H1 (cell line): ENCODE results near the gene CDKN2AIP. TPM values are rescaled to one million over a fixed set of nuclear protein-coding genes. Genes with fewer than 3 reads are reported as not detected.

Source experiments
- CTCF ChIA-PET: fragments of 300-600 bp; sonication (Branson Sonifier 250); formaldehyde crosslinking; loops from one replicate; lab custom pipeline; 2021; ENCODE audit not compliant: partially characterized antibody; lab: Charles Lee
- POLR2A ChIA-PET: fragments of 300-600 bp; sonication (Branson Sonifier 250); formaldehyde crosslinking; loops from one replicate; lab custom pipeline; 2021; ENCODE audit warnings: inconsistent platforms; ENCODE audit not compliant: partially characterized antibody; lab: Charles Lee
- DNase-seq, 2 experiments: peaks; one replicate each; pipeline versions ENCODE4 v3.0.0 to v3.0.0-alpha.2; 2010 to 2022; ENCODE audit warnings: low spot score in 2 of 2, low read depth in 1 of 2, mixed read lengths in 1 of 2
- FAIRE-seq: peaks from 2 replicates; lab custom pipeline; 2011; peaks lifted over from hg19 to GRCh38; lab: Jason Lieb, UNC
- H2AFZ ChIP-seq: 2 replicates; pipeline ENCODE4 v1.8.1; 2012; ENCODE audit warnings: low read length, inconsistent platforms
- H2AK5ac ChIP-seq: 2 replicates; pipeline ENCODE4 v1.6.1; 2013; ENCODE audit warnings: low read depth, low read length
- H2BK120ac ChIP-seq: replicated peaks from 2 replicates; pipeline ENCODE3; 2013; ENCODE audit warnings: low read depth, low read length, inconsistent platforms
- H2BK12ac ChIP-seq: 2 replicates; pipeline ENCODE4 v1.6.1; 2013; ENCODE audit warnings: low read depth, low read length
- H2BK15ac ChIP-seq: 2 replicates; pipeline ENCODE4 v1.6.1; 2013; ENCODE audit warnings: low read length
- H2BK20ac ChIP-seq: 2 replicates; pipeline ENCODE4 v1.6.1; 2013; ENCODE audit warnings: low read length
- H2BK5ac ChIP-seq: 2 replicates; pipeline ENCODE4 v1.6.1; 2013; ENCODE audit warnings: low read depth, low read length
- H3K14ac ChIP-seq: 2 replicates; pipeline ENCODE4 v1.6.1; 2013; ENCODE audit warnings: inconsistent platforms; ENCODE audit not compliant: insufficient read length
- H3K18ac ChIP-seq: 2 replicates; pipeline ENCODE4 v1.6.1; 2013; ENCODE audit warnings: low read length; ENCODE audit errors: extremely low read depth
- H3K23ac ChIP-seq: 2 replicates; pipeline ENCODE4 v1.6.1; 2013; ENCODE audit warnings: inconsistent platforms; ENCODE audit not compliant: insufficient read length
- H3K23me2 ChIP-seq: 2 replicates; pipeline ENCODE4 v1.6.1; 2013; ENCODE audit warnings: low read depth, low read length
- H3K27ac ChIP-seq: 2 replicates; pipeline ENCODE4 v1.6.1; 2011; ENCODE audit warnings: low read depth, low read length, inconsistent platforms
- H3K27me3 ChIP-seq, 4 experiments: replicated peaks in 1 of 4; 1 replicate in 1 of 4; 2 replicates in 3 of 4; pipeline versions ENCODE4 v1.6.1 to v1.8.1; 2011 to 2013; ENCODE audit warnings: low read length in 3 of 4, mild to moderate bottlenecking in 3 of 4, inconsistent platforms in 2 of 4, mixed read lengths in 2 of 4, moderate library complexity in 1 of 4; ENCODE audit not compliant: control insufficient read depth in 3 of 4, insufficient read depth in 3 of 4; ENCODE audit errors: extremely low read depth in 1 of 4
- H3K36me3 ChIP-seq, 4 experiments: 2 replicates each; pipeline versions ENCODE4 v1.6.1 to v1.8.1; 2011 to 2013; ENCODE audit warnings: mild to moderate bottlenecking in 4 of 4, low read length in 3 of 4, moderate library complexity in 2 of 4, control low read depth in 1 of 4, inconsistent platforms in 1 of 4; ENCODE audit not compliant: insufficient read depth in 4 of 4, control insufficient read depth in 2 of 4
- H3K4ac ChIP-seq: replicated peaks from 2 replicates; pipeline ENCODE3; 2013; ENCODE audit warnings: low read length, low read depth, mixed read lengths, inconsistent platforms; ENCODE audit not compliant: insufficient read length
- H3K4me1 ChIP-seq, 4 experiments: replicated peaks in 1 of 4; 1 replicate in 1 of 4; 2 replicates in 3 of 4; pipeline versions ENCODE4 v1.6.1 to v1.8.1; 2011 to 2013; ENCODE audit warnings: low read length in 3 of 4, inconsistent platforms in 2 of 4, mixed read lengths in 1 of 4; ENCODE audit not compliant: insufficient read depth in 4 of 4, control insufficient read depth in 3 of 4
- H3K4me2 ChIP-seq, 2 experiments: 2 replicates each; pipeline versions ENCODE4 v1.6.1 to v1.8.1; 2011 to 2013; ENCODE audit warnings: low read depth in 2 of 2, low read length in 2 of 2, control low read depth in 1 of 2, inconsistent platforms in 1 of 2, mild to moderate bottlenecking in 1 of 2; ENCODE audit not compliant: insufficient read depth in 1 of 2
- H3K4me3 ChIP-seq, 4 experiments: fragments of 200-600, 300-600 bp in 1 of 4; sonication (generic), shearing (Covaris generic), sonication (Bioruptor Twin) in 1 of 4; 2 replicates each; pipeline versions ENCODE4 v1.5.1 to v1.8.1; 2011 to 2016; ENCODE audit warnings: low read length in 4 of 4, low read depth in 3 of 4, control low read depth in 2 of 4, inconsistent platforms in 2 of 4, mild to moderate bottlenecking in 2 of 4, mixed read lengths in 1 of 4, moderate library complexity in 1 of 4; ENCODE audit not compliant: insufficient read depth in 2 of 4; ENCODE audit errors: extremely low read depth in 1 of 4
- H3K56ac ChIP-seq: replicated peaks from 2 replicates; pipeline ENCODE3; 2013; ENCODE audit warnings: low read depth, mild to moderate bottlenecking, mixed read lengths, low read length, inconsistent platforms; ENCODE audit not compliant: insufficient read length
- H3K79me1 ChIP-seq: 2 replicates; pipeline ENCODE4 v1.6.1; 2013; ENCODE audit warnings: low read depth, low read length, control low read depth
- H3K79me2 ChIP-seq, 2 experiments: 2 replicates each; pipeline versions ENCODE4 v1.6.1 to v1.8.1; 2012 to 2013; ENCODE audit warnings: low read length in 2 of 2, mild to moderate bottlenecking in 2 of 2, inconsistent platforms in 1 of 2; ENCODE audit not compliant: insufficient read depth in 2 of 2, control insufficient read depth in 1 of 2
- H3K9ac ChIP-seq, 4 experiments: replicated peaks in 1 of 4; 1 replicate in 1 of 4; 2 replicates in 3 of 4; pipeline versions ENCODE4 v1.6.1 to v1.8.1; 2011 to 2013; ENCODE audit warnings: low read depth in 3 of 4, low read length in 3 of 4, control low read depth in 2 of 4, mild to moderate bottlenecking in 2 of 4, moderate library complexity in 2 of 4, inconsistent platforms in 1 of 4; ENCODE audit errors: extremely low read depth in 1 of 4
- H3K9me3 ChIP-seq, 2 experiments: 2 replicates each; pipeline versions ENCODE4 v1.6.1 to v1.8.1; 2012 to 2013; ENCODE audit warnings: mild to moderate bottlenecking in 2 of 2, moderate library complexity in 2 of 2, control low read depth in 1 of 2, inconsistent platforms in 1 of 2, low read depth in 1 of 2, low read length in 1 of 2, mixed read lengths in 1 of 2; ENCODE audit not compliant: insufficient read depth in 2 of 2
- H4K20me1 ChIP-seq, 2 experiments: replicated peaks in 1 of 2; 2 replicates each; pipeline versions ENCODE3 to v1.8.1; 2011 to 2013; ENCODE audit warnings: inconsistent platforms in 2 of 2, low read length in 2 of 2, mild to moderate bottlenecking in 1 of 2; ENCODE audit not compliant: insufficient read depth in 2 of 2, control insufficient read depth in 1 of 2
- H4K5ac ChIP-seq: 2 replicates; pipeline ENCODE4 v1.6.1; 2013; ENCODE audit warnings: low read length, low read depth, mixed read lengths, inconsistent platforms; ENCODE audit not compliant: insufficient read length
- H4K8ac ChIP-seq: 2 replicates; pipeline ENCODE4 v1.8.0; 2013; ENCODE audit warnings: mild to moderate bottlenecking, moderate library complexity, low read length, inconsistent platforms; ENCODE audit not compliant: insufficient read depth; ENCODE audit errors: extremely low read depth
- H4K91ac ChIP-seq: replicated peaks from 2 replicates; pipeline ENCODE3; 2013; ENCODE audit warnings: low read length, mixed read lengths, inconsistent platforms; ENCODE audit not compliant: insufficient read length
- CREB1 ChIP-seq: IDR thresholded peaks from 2 replicates; pipeline ENCODE4 v1.6.1; 2012; ENCODE audit warnings: inconsistent platforms
- EP300 ChIP-seq, 2 experiments: IDR thresholded peaks; 1 replicate in 1 of 2; 2 replicates in 1 of 2; pipeline ENCODE4 v1.6.1; 2011 to 2012; ENCODE audit warnings: low read depth in 2 of 2, low read length in 2 of 2, mild to moderate bottlenecking in 2 of 2, borderline replicate concordance in 1 of 2, inconsistent platforms in 1 of 2, moderate library complexity in 1 of 2
- GABPA ChIP-seq: IDR thresholded peaks from 2 replicates; pipeline ENCODE4 v1.6.1; 2011; ENCODE audit warnings: mild to moderate bottlenecking, low read length, moderate library complexity, borderline replicate concordance; ENCODE audit not compliant: insufficient read depth
- HDAC6 ChIP-seq: IDR thresholded peaks from one replicate; pipeline ENCODE4 v1.7.1; 2012; ENCODE audit warnings: low read depth, mild to moderate bottlenecking, inconsistent platforms, low read length, moderate library complexity
- KDM4A ChIP-seq: IDR thresholded peaks from one replicate; pipeline ENCODE4 v1.7.1; 2012; ENCODE audit warnings: low read depth, mild to moderate bottlenecking, moderate library complexity, low read length, inconsistent platforms; ENCODE audit not compliant: severe bottlenecking
- PHF8 ChIP-seq: fragments of 200-600 bp; sonication (generic); conservative IDR thresholded peaks from 2 replicates; pipeline ENCODE4 v1.7.1; 2012; ENCODE audit warnings: low read depth, mild to moderate bottlenecking, inconsistent platforms, low read length, moderate library complexity
- SP2 ChIP-seq: IDR thresholded peaks from 2 replicates; pipeline ENCODE4 v1.6.1; 2012; ENCODE audit warnings: mild to moderate bottlenecking, low read length, inconsistent platforms
- TAF1 ChIP-seq: IDR thresholded peaks from 2 replicates; pipeline ENCODE4 v1.6.1; 2011; ENCODE audit warnings: mild to moderate bottlenecking, low read depth, low read length
- TCF12 ChIP-seq: IDR thresholded peaks from 2 replicates; pipeline ENCODE4 v1.6.1; 2011; ENCODE audit warnings: low read depth, mild to moderate bottlenecking, low read length
- WGBS, 2 experiments: shearing (Covaris generic) in 1 of 2; methylation state at CpG; one replicate each; pipeline versions ENCODE4 v1.1.6 to v1.1.7; 2013 to 2015; ENCODE audit warnings: low lambda C conversion rate in 2 of 2, mixed read lengths in 2 of 2, inconsistent platforms in 1 of 2, low coverage in 1 of 2, missing lambda C conversion rate in 1 of 2; ENCODE audit not compliant: insufficient replicate concordance in 2 of 2, insufficient coverage in 1 of 2, insufficient read length in 1 of 2; ENCODE audit errors: extremely low coverage in 1 of 2, missing lambda C conversion rate in 1 of 2; 5-methylcytosine and 5-hydroxymethylcytosine counted together
- polyA plus RNA-seq, 7 experiments: library from polyadenylated mRNA; depleted of rRNA in 3 of 7; stranded (reverse) in 5 of 7; unstranded in 2 of 7; fragments of >200 nt in 5 of 7; fragments of 200-250 nt in 2 of 7; gene quantifications; 1 replicate in 5 of 7; 2 replicates in 1 of 7; 4 replicates in 1 of 7; pipeline versions ENCODE4 v1.2.1 to v1.2.3, GENCODE V29; 2011 to 2013; ENCODE audit warnings: missing spikeins in 2 of 7, mixed read lengths in 2 of 7
- total RNA-seq: library from RNA; stranded (reverse); fragmentation: NEBNext Ultra II Directional; extraction: Animal tissue kit (Norgen Biotek cat#: 25700); gene quantifications from 2 replicates; pipeline ENCODE4 v1.2.1, GENCODE V29; 2021

Gene CDKN2AIP
- total and polyA plus RNA-seq, 2 of the 8 experiments (the other 6 are each of a cell fraction or from before 2014, with no cell fraction given), result 6.0 to 14.0 TPM

DNA sequence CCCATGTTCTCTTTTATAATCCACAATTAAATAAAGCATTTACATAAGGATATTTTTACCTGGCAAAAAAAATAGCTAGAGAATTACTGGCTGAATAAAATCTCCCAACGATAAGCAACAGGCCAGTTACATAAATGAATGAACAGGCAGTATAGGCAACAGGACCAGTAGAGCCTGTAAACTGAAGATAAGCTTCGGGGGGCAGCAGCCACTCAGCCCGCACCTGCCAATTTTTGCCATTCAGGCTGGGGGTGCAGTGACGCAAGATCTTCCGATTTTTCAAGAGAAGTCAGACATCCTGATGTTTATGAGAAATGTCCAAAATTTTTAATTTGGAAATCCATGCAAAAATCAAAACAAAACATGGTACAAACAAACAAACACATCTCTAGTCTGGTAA, 49.0 kb upstream of the CDKN2AIP start:
- Histone ChIP-seq H2BK5ac (no peak overlapping the region), H3K27me3 (peaks cover 0 to 9% (median 2%) of the 10 kb centered on the region in 4 experiments; a peak in 5 of 7 replicates), H2AFZ (no peak overlapping the region), H2BK120ac (no peak overlapping the region), H3K4me2 (no peak overlapping the region), H4K91ac (no peak overlapping the region), H3K27ac (no peak overlapping the region), H3K79me2 (no peaks in the 10 kb centered on the region), H3K4me1 (peaks cover 0 to 5% (median 3%) of the 10 kb centered on the region in 4 experiments; a peak in 4 of 7 replicates), H3K56ac (no peak overlapping the region), H3K23ac (no peak overlapping the region), H3K4ac (no peak overlapping the region), H3K23me2 (peaks cover 7% of the 10 kb centered on the region; the same call in 1 of the 2 replicates), H3K79me1 (no peaks in the 10 kb centered on the region), H3K36me3 (no peaks in the 10 kb centered on the region), H4K5ac (no peak overlapping the region), H2BK20ac (no peak overlapping the region), H3K14ac (no peak overlapping the region), H2BK15ac (no peak overlapping the region), H2AK5ac (no peak overlapping the region), H2BK12ac (no peak overlapping the region), H3K9me3 (no peaks in the 10 kb centered on the region), H3K4me3 (no peak overlapping the region), H4K20me1 (no peaks in the 10 kb centered on the region), H4K8ac (no peak overlapping the region), H3K18ac (no peak overlapping the region), H3K9ac (no peak overlapping the region)
- CTCF ChIA-PET, result interaction anchor here (0.6 to 2.4 kb wide), 7 partner anchors 11 to 457 kb away, joined by 3 to 20 read pairs (median 3); no protein-coding TSS in a partner anchor
- 84% methylated on average over 5 of the region's 5 CpGs; no CpG with 5 or more reads in 1 of the 2 experiments for WGBS, 2 experiments
- DNase-seq (no peak), FAIRE-seq (no peak)
- no peak for TF ChIP-seq TAF1
- TF ChIP-seq EP300 (IDR thresholded peaks at IDR 0.05; ENCODE audit: borderline replicate concordance in 1 of 2, low read depth in 2 of 2, low read length in 2 of 2), result no peak
- no peak for TF ChIP-seq TCF12
- TF ChIP-seq PHF8, result no peak
- no peak for TF ChIP-seq GABPA
- no peak for TF ChIP-seq SP2
- TF ChIP-seq HDAC6, result no peak
- TF ChIP-seq CREB1, result no peak
- TF ChIP-seq KDM4A, result no peak
- POLR2A ChIA-PET, result no interaction called here
